Measurements from ENCODE around the gene ARIH1. TPM values are rescaled to one million over a fixed set of nuclear protein-coding genes. Genes with fewer than 3 reads are reported as not detected.
"Not testable (repeated sequence)": the region's sequence is repeated elsewhere in the genome, so short reads cannot be mapped to it uniquely, and the experiment has no call there.

Gene ARIH1, protein sequence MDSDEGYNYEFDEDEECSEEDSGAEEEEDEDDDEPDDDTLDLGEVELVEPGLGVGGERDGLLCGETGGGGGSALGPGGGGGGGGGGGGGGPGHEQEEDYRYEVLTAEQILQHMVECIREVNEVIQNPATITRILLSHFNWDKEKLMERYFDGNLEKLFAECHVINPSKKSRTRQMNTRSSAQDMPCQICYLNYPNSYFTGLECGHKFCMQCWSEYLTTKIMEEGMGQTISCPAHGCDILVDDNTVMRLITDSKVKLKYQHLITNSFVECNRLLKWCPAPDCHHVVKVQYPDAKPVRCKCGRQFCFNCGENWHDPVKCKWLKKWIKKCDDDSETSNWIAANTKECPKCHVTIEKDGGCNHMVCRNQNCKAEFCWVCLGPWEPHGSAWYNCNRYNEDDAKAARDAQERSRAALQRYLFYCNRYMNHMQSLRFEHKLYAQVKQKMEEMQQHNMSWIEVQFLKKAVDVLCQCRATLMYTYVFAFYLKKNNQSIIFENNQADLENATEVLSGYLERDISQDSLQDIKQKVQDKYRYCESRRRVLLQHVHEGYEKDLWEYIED
- total RNA-seq = 100 to 1,000 TPM; 191 to 197 TPM
- polyA plus RNA-seq = 10 to 100 TPM; 10.3 to 19.0 (median 18.0) TPM
- 124 to 188 (median 157) reads per million in 6 experiments for total RNA-seq

DNA sequence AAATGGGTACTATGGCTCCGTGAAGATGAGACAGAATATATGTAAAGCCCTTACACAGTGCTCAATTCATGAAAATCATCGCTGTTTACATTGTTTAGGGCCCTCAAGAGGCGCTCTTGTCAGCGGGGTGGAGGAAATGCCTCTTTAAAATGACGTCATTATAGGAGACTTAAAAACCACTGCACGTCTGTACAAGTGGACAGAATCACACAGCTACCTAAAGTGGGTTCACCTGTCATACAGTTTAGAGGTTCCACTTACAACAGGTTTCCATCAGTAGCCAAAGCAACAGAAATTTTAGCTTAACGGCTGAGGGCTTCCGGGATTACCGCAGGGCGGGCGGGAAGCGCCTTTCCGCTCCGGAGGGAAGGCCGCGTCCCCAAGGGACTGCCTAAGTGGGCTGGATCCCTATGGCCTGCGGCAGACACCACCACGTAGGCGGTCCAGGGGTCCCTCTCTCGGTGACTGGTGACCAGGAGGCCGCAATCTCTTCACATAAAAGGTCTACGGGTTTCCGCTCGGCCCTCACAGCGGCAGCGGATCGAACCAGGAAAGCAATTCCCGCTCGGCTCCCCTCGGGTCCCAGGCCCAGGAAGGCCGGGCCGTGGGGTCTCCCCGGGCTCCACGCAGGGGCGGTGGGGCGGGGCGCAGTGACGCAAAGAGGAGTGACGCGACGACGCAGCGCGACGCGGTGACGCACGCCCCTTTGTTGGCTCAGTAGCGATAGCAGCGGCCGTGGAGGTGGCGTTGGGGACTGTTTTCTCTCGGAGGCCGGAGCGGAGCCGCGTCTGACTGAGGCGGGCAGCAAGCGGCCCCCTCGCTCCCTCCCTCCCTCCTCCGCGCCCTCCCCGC is at the start of gene ARIH1:
Gene ARIH1 (plus strand): TSS at position 717 of the 852 bp plus-strand sequence. CDS start 310 bp downstream, outside the sequence.
- Mint-ChIP-seq H3K4me3 (peak within 1 kb of the TSS; percentile 70 to 98 (median 96)), H3K36me3 (peaks cover 0 to 40% (median 11%) of the 10 kb centered on the region in 3 donors), H3K27me3 (no peaks in the 10 kb centered on the region), H3K27ac (peak within 1 kb of the TSS; percentile 93 to 100 (median 100)), H3K9me3 (no peaks in the 10 kb centered on the region), H3K4me1 (peaks cover 26 to 53% (median 51%) of the 10 kb centered on the region in 4 donors)
- peak; percentile 94 to 99 (median 96) for DNase-seq
- POLR2A ChIA-PET = interaction anchor here (0.6 to 4.2 kb wide), 14 partner anchors 9 to 356 kb away, joined by 3 to 55 read pairs (median 3); partner anchors contain the start of genes BBS4, HEXA, HIGD2B and MYO9A
- peak; percentile 69 to 77 for ATAC-seq

DNA sequence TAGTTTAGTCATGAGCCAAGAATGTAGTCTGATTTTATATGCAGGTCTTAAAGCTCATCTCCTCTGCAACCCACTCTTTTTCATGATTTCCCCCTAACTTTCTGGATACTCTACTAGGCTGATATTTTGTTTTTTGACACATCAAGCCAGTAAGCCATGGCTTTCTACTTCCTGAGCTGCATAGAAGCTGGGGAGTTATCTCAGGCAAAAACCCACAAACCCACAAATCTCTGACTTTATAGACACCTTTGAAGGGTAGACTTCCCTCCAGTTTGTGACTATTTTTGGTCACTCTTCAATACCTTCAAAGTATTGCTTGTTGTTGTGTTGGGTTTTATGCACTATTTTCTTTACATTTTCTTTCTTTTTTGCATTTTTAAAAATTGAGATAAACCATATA is 47.4 kb upstream of the ARIH1 start:
- H3K4me3 Mint-ChIP-seq = no peak overlapping the region
- peaks cover 0 to 6% (median 0%) of the 10 kb centered on the region in 5 donors for H3K27me3 Mint-ChIP-seq
- ATAC-seq = no peak
- no peak for DNase-seq
- POLR2A ChIA-PET = no interaction called here
- no peak overlapping the region for H3K27ac Mint-ChIP-seq
- peaks cover 0 to 11% (median 0%) of the 10 kb centered on the region in 4 donors for H3K4me1 Mint-ChIP-seq
- H3K9me3 Mint-ChIP-seq = peaks cover 8 to 38% (median 24%) of the 10 kb centered on the region in 9 donors
- H3K36me3 Mint-ChIP-seq = peaks cover 0 to 27% (median 9%) of the 10 kb centered on the region in 3 donors

DNA sequence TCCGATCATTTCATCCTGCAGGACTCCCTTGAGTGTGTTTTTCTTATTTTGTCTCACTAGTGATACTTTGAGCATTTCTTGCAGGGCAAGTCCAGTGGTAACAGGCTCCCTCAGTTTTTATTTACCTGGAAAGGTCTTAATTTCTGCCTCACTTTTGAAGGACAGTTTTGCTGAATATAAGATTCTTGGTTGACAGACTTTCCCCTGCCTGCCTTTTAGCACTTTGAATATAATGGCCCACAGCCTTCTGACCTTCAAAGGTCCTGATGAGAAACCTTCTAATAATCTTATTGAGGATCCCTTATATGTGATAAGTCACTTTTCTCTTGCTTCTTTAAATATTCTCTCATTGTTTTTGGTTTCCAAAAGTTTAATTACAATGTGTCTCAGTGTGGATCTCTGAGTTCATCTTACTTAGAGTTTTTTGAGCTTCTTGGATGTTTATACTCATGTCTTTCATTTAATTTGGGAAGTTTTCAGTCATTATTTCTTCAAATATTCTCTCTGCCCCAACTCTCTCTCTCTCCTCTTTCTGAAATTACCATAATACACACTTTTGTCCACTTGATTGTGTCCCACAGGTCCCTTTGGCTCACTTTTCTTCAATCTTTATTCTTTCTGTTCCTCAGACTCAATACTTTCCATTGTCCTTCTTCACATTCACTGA is 36.3 kb upstream of the ARIH1 start:
- no peak overlapping the region for H3K4me3 Mint-ChIP-seq
- H3K36me3 Mint-ChIP-seq = peaks cover 0 to 19% (median 14%) of the 10 kb centered on the region in 3 donors
- ATAC-seq = no peak
- no peak overlapping the region for H3K27ac Mint-ChIP-seq
- H3K27me3 Mint-ChIP-seq = peaks cover 14 to 42% (median 19%) of the 10 kb centered on the region in 5 donors
- POLR2A ChIA-PET = no interaction called here
- peaks cover 8 to 30% (median 21%) of the 10 kb centered on the region in 9 donors for H3K9me3 Mint-ChIP-seq
- H3K4me1 Mint-ChIP-seq = no peaks in the 10 kb centered on the region
- DNase-seq = no peak

DNA sequence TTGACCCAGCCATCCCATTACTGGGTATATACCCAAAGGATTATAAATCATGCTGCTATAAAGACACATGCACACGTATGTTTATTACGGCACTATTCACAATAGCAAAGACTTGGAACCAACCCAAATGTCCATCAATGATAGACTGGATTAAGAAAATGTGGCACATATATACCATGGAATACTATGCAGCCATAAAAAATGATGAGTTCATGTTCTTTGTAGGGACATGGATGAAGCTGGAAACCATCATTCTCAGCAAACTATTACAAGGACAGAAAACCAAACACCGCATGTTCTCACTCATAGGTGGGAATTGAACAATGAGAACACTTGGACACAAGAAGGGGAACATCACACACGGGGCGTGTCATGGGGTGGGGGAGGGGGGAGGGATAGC is 31.3 kb upstream of the ARIH1 start:
- DNase-seq, H3K27ac Mint-ChIP-seq, H3K36me3 Mint-ChIP-seq, ATAC-seq, H3K4me3 Mint-ChIP-seq, POLR2A ChIA-PET, H3K4me1 Mint-ChIP-seq: not testable (repeated sequence)
- H3K27me3 Mint-ChIP-seq = peaks cover 4 to 25% (median 13%) of the 10 kb centered on the region in 5 donors
- H3K9me3 Mint-ChIP-seq = peaks cover 0 to 15% (median 6%) of the 10 kb centered on the region in 9 donors

DNA sequence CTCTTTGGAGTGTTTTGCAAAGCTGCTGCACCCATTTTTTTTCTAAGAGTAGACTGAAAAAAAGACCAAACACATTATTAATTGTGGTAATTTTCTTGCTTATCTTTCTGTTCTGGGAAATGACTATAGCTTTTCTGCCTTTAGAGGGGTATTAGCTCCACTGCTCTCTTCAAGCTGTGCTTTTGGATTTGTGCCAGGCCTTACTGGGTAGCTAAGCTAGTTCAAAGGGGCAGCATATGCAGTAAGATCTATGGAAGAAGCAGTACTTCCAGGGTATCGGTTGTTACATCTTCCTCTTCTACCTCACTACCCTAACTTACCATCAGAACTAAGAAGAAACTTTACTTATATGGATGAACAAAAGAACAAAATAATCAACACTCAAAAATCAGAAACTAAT is 28.7 kb upstream of the ARIH1 start:
- Mint-ChIP-seq H3K36me3 (no peaks in the 10 kb centered on the region), H3K4me1 (no peaks in the 10 kb centered on the region), H3K4me3 (no peak overlapping the region), H3K27ac (no peak overlapping the region), H3K27me3 (peaks cover 0 to 25% (median 11%) of the 10 kb centered on the region in 5 donors), H3K9me3 (peaks cover 0 to 2% (median 0%) of the 10 kb centered on the region in 9 donors)
- DNase-seq (no peak), ATAC-seq (no peak)
- POLR2A ChIA-PET = interaction anchor here (1.4 kb wide), 1 partner anchor 17 kb away, joined by 4 read pairs; no protein-coding TSS in a partner anchor

DNA sequence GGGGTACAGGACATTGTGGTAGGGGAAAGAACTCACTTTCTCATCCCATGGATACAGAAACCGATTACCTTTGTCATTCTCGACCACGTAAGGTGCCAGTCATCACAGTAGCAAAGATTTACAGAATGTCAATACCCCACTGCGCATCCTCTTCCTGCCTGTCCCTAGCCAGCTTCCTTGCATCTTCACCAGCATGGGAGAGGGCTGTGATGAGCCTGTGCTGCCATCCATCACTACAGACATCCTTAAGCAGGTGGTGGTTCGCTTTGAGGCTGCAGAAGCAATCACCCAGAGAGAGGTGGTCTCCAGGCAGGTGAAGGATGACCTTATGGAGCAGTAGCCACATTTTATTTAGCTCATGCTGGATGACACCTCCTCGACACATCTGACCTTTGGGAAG is 23.3 kb upstream of the ARIH1 start:
- ATAC-seq = no peak
- peaks cover 0 to 12% (median 6%) of the 10 kb centered on the region in 5 donors for H3K27me3 Mint-ChIP-seq
- DNase-seq = no peak
- H3K4me3 Mint-ChIP-seq = no peak overlapping the region
- H3K9me3 Mint-ChIP-seq = no peaks in the 10 kb centered on the region
- no peaks in the 10 kb centered on the region for H3K36me3 Mint-ChIP-seq
- no peak overlapping the region for H3K27ac Mint-ChIP-seq
- H3K4me1 Mint-ChIP-seq = no peaks in the 10 kb centered on the region
- POLR2A ChIA-PET = no interaction called here

DNA sequence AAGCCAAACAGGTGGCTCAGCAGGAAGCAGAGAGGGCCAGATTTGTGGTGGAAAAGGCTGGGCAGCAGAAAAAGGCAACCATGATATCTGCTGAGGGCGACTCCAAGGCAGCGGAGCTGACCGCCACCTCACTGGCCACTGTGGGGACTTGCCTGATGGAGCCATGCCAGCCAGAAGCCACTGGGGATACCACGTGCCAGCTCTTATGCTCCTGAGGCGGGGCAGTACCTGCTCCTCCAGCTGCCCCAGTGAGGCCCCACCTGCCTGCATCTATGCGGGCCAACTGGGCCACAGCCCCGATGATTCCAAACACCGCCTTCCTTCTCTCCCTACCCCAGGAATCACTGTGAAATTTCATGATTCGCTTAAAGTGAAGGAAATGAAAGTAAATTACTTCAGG is 22.9 kb upstream of the ARIH1 start:
- Mint-ChIP-seq H3K27ac (no peak overlapping the region), H3K27me3 (peaks cover 0 to 11% (median 6%) of the 10 kb centered on the region in 5 donors), H3K36me3 (no peaks in the 10 kb centered on the region), H3K4me3 (no peak overlapping the region), H3K4me1 (no peaks in the 10 kb centered on the region), H3K9me3 (no peaks in the 10 kb centered on the region)
- DNase-seq (no peak), ATAC-seq (no peak)
- POLR2A ChIA-PET = no interaction called here

DNA sequence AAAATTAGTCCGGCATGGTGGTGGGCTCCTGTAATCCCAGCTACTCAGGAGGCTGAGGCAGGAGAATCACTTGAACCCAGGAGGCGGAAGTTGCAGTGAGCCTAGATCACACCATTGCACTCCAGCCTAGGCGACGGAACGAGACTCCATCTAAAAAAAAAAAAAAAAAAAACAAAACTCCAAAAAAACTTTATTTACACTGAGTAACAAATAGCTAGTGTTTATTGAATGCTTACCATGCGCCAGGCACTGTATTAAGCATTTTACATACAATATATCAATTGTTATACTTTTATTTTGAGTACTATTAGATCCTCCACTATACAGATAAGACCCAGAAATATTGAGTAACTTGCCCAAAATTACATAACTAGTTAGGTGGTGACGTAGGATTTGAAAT is 17.4 kb upstream of the ARIH1 start:
- peaks cover 0 to 2% (median 0%) of the 10 kb centered on the region in 5 donors for H3K27me3 Mint-ChIP-seq
- ATAC-seq (no peak), DNase-seq (no peak)
- H3K27ac Mint-ChIP-seq = no peak overlapping the region
- POLR2A ChIA-PET = interaction anchor here (1.3 kb wide), 1 partner anchor 76 kb away, joined by 4 read pairs; no protein-coding TSS in a partner anchor
- no peaks in the 10 kb centered on the region for H3K9me3 Mint-ChIP-seq
- no peak overlapping the region for H3K4me3 Mint-ChIP-seq
- H3K4me1 Mint-ChIP-seq = peaks cover 3 to 5% (median 3%) of the 10 kb centered on the region in 4 donors
- H3K36me3 Mint-ChIP-seq = no peaks in the 10 kb centered on the region

DNA sequence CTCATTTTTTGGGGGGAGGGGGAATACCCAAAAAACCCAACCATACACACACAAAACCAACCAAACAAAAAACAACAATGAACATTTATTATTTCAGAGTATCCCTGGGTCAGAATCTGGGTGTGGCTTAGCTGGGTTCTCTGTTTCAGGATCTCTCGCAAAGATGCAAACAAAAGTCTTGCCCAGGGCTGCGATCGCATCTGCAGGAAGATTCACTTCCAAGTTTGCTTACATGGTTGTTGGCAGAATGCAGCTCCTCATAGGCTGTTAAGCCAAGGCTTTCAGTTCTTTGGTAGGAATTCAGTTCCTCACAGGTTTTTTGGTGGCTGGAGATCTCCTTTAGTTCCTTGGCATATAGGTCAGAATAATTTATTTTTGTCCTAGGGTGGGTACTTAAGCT is 13.7 kb upstream of the ARIH1 start:
- ATAC-seq (no peak), DNase-seq (no peak)
- POLR2A ChIA-PET = interaction anchor here (0.6 to 3.7 kb wide), 3 partner anchors 14 to 319 kb away, joined by 3 to 28 read pairs (median 24); partner anchors contain the start of genes ARIH1 and HEXA
- peaks cover 4 to 14% (median 10%) of the 10 kb centered on the region in 4 donors for H3K4me1 Mint-ChIP-seq
- H3K9me3 Mint-ChIP-seq = no peaks in the 10 kb centered on the region
- peak overlapping the region in 1 of 10 donors; percentile 26 for H3K27ac Mint-ChIP-seq
- H3K36me3 Mint-ChIP-seq = no peaks in the 10 kb centered on the region
- H3K27me3 Mint-ChIP-seq = no peaks in the 10 kb centered on the region
- H3K4me3 Mint-ChIP-seq = no peak overlapping the region

DNA sequence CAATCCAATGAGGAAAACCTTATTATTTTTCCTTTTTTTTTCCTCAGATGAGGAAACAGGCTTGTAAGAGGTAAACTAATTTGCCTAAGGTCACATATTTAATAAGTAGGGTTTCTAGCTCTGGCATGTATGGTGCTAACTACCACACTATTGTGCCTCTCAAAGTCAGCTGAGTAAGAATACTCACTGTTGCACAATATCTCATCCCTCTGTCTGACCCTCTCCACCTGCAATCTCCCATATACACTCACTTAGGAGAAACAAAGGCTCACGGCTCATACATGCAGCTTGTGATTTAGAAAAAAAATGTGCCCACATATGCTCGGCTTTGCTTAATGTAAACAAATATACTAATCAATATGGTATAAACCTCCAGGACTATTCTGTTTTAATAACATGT is 10.4 kb upstream of the ARIH1 start:
- H3K27ac Mint-ChIP-seq = peak overlapping the region in 1 of 10 donors; percentile 62
- H3K36me3 Mint-ChIP-seq = no peaks in the 10 kb centered on the region

DNA sequence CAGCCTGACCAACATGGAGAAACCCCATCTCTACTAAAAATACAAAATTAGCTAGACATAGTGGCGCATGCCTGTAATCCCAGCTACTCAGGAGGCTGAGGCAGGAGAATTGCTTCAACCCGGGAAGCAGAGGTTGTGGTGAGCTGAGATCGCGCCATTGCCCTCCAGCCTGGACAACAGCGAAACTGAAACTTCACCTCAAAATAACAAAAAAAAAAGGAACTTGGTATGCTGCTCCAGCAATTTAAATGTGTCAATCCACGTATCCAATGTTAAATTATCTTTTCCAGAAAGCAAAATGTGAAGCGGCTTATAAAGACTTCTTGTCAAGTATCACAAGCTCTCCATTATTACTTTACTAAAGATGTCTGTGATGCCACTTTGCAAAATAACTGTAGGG is 9.9 kb upstream of the ARIH1 start:
- Mint-ChIP-seq H3K27ac (no peak overlapping the region), H3K4me3 (no peak overlapping the region), H3K27me3 (no peaks in the 10 kb centered on the region), H3K4me1 (peaks cover 4 to 14% (median 10%) of the 10 kb centered on the region in 4 donors), H3K36me3 (no peaks in the 10 kb centered on the region), H3K9me3 (no peaks in the 10 kb centered on the region)
- POLR2A ChIA-PET = interaction anchor here (1.1 to 3.7 kb wide), 2 partner anchors 9 to 88 kb away, joined by 3 to 24 read pairs; partner anchors contain the start of gene HEXA
- no peak for DNase-seq
- no peak for ATAC-seq

More for the DNA sequence above, 10.4 kb upstream of the ARIH1 start:
- ATAC-seq (no peak), DNase-seq (no peak)
- no peaks in the 10 kb centered on the region for H3K9me3 Mint-ChIP-seq
- POLR2A ChIA-PET = interaction anchor here (3.7 kb wide), 1 partner anchor 87 kb away, joined by 24 read pairs; the partner anchor contains the start of gene HEXA
- peak overlapping the region in 2 of 10 donors; percentile 20 to 26 for H3K4me3 Mint-ChIP-seq
- H3K4me1 Mint-ChIP-seq = peaks cover 4 to 14% (median 10%) of the 10 kb centered on the region in 4 donors
- H3K27me3 Mint-ChIP-seq = no peaks in the 10 kb centered on the region

Measured in naive thymus-derived CD8-positive, alpha-beta T cell (primary cell).